Progenitor cell of endocrine pancreas (in vitro differentiated cells): ENCODE measurements around the gene ATP8A2. TPM values are rescaled to one million over a fixed set of nuclear protein-coding genes. Genes with fewer than 3 reads are reported as not detected.

Experiments
- DNase-seq: peaks from one replicate; pipeline ENCODE4 v3.0.0; 2021; ENCODE audit warnings: low spot score; ENCODE audit not compliant: unreplicated experiment
- H3K27ac Mint-ChIP-seq: 2 replicates; pipeline ENCODE4 v1.8.0; 2021; ENCODE audit warnings: mild to moderate bottlenecking, moderate library complexity, mixed read lengths
- H3K27me3 Mint-ChIP-seq: 2 replicates; pipeline ENCODE4 v1.8.0; 2021; ENCODE audit warnings: mixed read lengths
- H3K36me3 Mint-ChIP-seq: 2 replicates; pipeline ENCODE4 v1.8.0; 2022; ENCODE audit warnings: mixed read lengths; ENCODE audit not compliant: insufficient read depth
- H3K4me1 Mint-ChIP-seq: 2 replicates; pipeline ENCODE4 v1.8.0; 2021; ENCODE audit warnings: low read depth, mixed read lengths
- H3K4me3 Mint-ChIP-seq: 2 replicates; pipeline ENCODE4 v1.8.0; 2021; ENCODE audit warnings: low read depth, mild to moderate bottlenecking, moderate library complexity, mixed read lengths
- H3K9me3 Mint-ChIP-seq: 2 replicates; pipeline ENCODE4 v1.8.0; 2021; ENCODE audit warnings: low read depth, mixed read lengths
- total RNA-seq: library from RNA; stranded (reverse); gene quantifications from 2 replicates; pipeline ENCODE4 v1.2.1, GENCODE V29; 2021
- TF ChIP-seq, protein P1 (sequence below): fragments of 200-600 bp; sonication (generic); IDR thresholded peaks from one replicate; pipeline ENCODE4 v1.5.0; 2021; ENCODE audit warnings: antibody characterized with exemption, mild to moderate bottlenecking; ENCODE audit not compliant: unreplicated experiment

ATP8A2 gene
- total RNA-seq, 1 donor from 2014 or later: 0.38 TPM

DNA sequence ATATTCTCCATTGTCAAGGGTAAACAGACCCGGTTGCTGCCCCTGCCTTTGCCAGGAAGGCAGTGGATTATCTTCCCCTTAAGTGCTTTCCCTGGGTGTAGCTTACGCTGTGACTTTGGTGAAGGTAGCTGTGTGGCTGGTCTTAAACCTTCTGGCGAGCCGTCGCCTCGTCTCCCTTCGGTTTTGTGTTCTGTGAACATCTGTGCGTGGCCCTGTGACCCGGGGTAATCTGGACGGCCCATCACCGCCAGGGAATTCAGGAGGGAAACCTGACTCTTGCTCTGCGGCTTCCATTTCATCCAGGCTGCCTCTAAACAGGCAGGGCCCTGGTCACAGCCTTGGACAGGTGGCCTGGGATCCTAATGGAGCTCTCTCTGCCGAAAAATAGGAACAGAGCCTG lies 601.3 kb downstream of the ATP8A2 start:
- no peaks in the 10 kb centered on the region for H3K36me3 Mint-ChIP-seq
- TF ChIP-seq, protein P1, sequence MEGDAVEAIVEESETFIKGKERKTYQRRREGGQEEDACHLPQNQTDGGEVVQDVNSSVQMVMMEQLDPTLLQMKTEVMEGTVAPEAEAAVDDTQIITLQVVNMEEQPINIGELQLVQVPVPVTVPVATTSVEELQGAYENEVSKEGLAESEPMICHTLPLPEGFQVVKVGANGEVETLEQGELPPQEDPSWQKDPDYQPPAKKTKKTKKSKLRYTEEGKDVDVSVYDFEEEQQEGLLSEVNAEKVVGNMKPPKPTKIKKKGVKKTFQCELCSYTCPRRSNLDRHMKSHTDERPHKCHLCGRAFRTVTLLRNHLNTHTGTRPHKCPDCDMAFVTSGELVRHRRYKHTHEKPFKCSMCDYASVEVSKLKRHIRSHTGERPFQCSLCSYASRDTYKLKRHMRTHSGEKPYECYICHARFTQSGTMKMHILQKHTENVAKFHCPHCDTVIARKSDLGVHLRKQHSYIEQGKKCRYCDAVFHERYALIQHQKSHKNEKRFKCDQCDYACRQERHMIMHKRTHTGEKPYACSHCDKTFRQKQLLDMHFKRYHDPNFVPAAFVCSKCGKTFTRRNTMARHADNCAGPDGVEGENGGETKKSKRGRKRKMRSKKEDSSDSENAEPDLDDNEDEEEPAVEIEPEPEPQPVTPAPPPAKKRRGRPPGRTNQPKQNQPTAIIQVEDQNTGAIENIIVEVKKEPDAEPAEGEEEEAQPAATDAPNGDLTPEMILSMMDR: no peak
- no peak overlapping the region for H3K4me3 Mint-ChIP-seq
- H3K27ac Mint-ChIP-seq: peak overlapping the region; percentile 26
- peaks cover 43% of the 10 kb centered on the region for H3K4me1 Mint-ChIP-seq
- no peaks in the 10 kb centered on the region for H3K9me3 Mint-ChIP-seq
- H3K27me3 Mint-ChIP-seq: peaks cover 15% of the 10 kb centered on the region
- DNase-seq: no peak

DNA sequence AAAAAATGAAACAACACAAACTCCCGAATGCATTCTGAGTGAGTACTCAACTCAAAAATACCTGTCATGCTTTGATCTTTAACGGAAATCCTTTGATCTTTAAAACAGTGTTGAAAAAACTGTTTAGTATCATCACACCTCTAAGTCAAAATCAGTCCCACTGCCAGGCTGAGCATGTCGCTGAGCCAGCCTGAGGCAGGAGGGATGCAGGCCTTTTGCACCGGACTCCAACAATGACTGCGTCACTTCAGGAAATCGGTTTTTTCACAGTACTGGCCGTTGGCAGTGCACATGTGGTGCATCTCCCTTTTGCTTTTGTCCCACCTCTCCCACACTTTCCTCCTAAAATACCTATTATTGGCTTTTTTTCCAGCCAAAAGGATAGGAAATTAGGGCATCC lies 601.8 kb downstream of the ATP8A2 start:
- peaks cover 13% of the 10 kb centered on the region for H3K27me3 Mint-ChIP-seq
- H3K9me3 Mint-ChIP-seq: no peaks in the 10 kb centered on the region
- no peak overlapping the region for H3K27ac Mint-ChIP-seq
- H3K4me3 Mint-ChIP-seq: no peak overlapping the region
- no peak for DNase-seq
- TF ChIP-seq, protein P1: no peak
- no peaks in the 10 kb centered on the region for H3K36me3 Mint-ChIP-seq
- peaks cover 48% of the 10 kb centered on the region for H3K4me1 Mint-ChIP-seq

DNA sequence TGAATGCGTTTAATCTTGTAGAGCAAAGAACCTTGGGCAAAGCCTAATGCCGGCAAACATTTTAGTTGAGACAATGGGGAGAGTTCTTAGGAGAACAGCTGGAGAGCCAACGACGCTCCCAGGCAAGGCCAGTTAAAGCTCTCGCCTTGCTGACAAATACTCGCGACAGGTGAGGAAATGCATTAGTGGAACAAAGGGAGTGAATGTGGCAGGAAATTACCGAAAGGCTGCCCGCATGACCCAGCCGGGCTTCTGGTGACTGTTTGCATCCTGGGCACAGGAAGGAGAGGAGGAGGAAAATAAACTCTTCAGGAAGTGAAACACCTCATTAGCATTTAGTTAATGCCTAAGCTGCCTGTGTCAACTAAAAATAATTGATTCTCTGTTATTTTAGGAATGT lies 605.4 kb downstream of the ATP8A2 start:
- Mint-ChIP-seq H3K36me3 (no peaks in the 10 kb centered on the region), H3K27me3 (no peaks in the 10 kb centered on the region), H3K9me3 (no peaks in the 10 kb centered on the region), H3K4me3 (peak overlapping the region; percentile 65), H3K27ac (peak overlapping the region; percentile 96), H3K4me1 (peaks cover 56% of the 10 kb centered on the region)
- no peak for DNase-seq
- TF ChIP-seq, protein P1: no peak

DNA sequence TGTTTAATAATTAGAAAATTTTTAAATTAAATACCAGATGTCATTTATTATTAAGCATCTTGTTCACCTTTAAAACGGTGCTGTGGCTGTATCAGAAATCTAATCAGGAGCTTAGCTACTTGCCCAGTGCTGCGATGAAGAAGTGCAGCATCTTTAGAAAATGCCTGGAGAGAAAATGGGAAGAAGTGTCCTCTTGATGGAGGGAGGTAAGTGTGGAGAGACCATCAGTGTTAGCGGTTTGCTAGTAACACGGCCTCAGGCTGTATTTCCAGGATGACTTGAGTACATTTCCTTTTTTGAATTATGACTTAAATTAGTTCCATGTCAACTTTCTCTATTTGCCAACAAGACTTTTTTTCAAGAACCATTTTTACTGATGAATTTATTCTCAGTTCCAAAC lies 605.9 kb downstream of the ATP8A2 start:
- Mint-ChIP-seq H3K36me3 (no peaks in the 10 kb centered on the region), H3K4me1 (peaks cover 53% of the 10 kb centered on the region), H3K4me3 (no peak overlapping the region), H3K9me3 (no peaks in the 10 kb centered on the region), H3K27me3 (no peaks in the 10 kb centered on the region), H3K27ac (peak overlapping the region; percentile 96)
- no peak for DNase-seq
- TF ChIP-seq, protein P1: no peak

DNA sequence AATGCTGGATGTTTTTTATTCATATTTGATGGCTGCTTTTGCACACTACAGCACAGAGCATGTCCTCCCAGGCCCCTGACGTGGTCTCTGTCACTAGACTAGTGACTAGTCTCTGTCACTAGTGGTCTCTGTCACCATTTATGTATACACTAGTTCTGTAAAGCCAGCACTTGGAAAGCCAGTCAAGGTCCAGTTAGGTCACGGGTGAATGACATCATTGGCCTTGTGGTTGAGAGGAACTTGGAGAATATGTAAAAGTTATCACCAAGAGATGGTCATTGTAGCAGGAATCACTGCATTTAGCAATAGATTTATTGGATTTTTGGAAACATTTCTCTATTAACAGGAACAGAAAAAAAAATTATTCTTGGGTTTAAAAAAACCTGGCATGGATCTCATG lies 607.2 kb downstream of the ATP8A2 start:
- Mint-ChIP-seq H3K4me3 (no peak overlapping the region), H3K4me1 (peaks cover 49% of the 10 kb centered on the region), H3K27me3 (no peaks in the 10 kb centered on the region), H3K36me3 (no peaks in the 10 kb centered on the region), H3K9me3 (no peaks in the 10 kb centered on the region), H3K27ac (peak overlapping the region; percentile 33)
- DNase-seq: no peak
- TF ChIP-seq, protein P1: no peak
